COR-L47 (cell line): ENCODE data around the gene SOX4.
A peak's percentile ranks its signal among the peaks of the same experiment; 100 is the strongest.
"Not testable (repeated sequence)": the region's sequence is repeated elsewhere in the genome, so short reads cannot be mapped to it uniquely, and the experiment has no call there.

ENCODE experiments used
- DNase-seq: peaks from one replicate; lab custom pipeline; 2025; lab: John Stamatoyannopoulos, UW

The SOX4 gene

GRCh38 chr6:21593412-21593926, at the start of gene SOX4:
TSS of gene SOX4 (plus strand) at chr6:21593751. CDS start at chr6:21594535, 784 bp downstream.
- DNase-seq: peak; percentile 99

DNA sequence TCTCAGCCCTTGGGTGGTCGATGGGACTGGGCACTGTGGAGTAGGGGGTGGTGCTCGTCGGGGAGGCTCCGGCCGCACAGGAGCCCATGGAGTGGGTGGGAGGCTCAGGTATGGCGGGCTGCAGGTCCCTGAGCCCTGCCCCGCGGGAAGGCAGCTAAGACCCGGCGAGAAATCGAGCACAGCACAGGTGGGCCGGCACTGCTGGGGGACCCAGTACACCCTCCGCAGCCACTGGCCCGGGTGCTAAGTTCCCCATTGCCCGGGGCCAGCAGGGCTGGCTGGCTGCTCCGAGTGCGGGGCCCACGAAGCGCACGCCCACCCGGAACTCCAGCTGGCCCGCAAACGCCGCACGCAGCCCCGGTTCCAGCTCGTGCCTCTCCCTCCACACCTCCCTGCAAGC, 41.3 kb upstream of the SOX4 start:
- not testable (repeated sequence) for DNase-seq

GRCh38 chr6:21554286-21554685, 39.3 kb upstream of the SOX4 start:
- no peak for DNase-seq

DNA sequence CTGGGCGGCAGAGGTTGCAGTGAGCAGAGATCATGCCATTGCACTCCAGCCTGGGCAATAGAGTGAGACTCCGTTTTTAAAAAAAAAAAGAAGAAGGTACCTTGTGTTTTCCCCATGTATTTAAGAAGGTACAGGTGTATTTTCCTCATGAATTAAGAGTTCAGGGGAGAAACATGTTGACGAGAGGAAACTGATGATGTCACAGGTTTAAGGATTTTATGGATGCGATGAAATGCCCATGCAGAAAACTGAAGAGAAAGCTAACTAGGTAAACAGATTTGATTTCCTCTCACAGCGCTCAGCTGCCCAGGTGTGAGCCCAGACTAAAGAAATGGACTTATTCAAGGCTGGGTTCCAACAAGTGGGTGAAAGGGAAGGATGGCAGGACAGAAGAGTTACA, 38.4 kb upstream of the SOX4 start:
- DNase-seq: no peak

- DNase-seq: no peak
Observed at GRCh38 chr6:21556511-21556910, 37.0 kb upstream of the SOX4 start.

DNA sequence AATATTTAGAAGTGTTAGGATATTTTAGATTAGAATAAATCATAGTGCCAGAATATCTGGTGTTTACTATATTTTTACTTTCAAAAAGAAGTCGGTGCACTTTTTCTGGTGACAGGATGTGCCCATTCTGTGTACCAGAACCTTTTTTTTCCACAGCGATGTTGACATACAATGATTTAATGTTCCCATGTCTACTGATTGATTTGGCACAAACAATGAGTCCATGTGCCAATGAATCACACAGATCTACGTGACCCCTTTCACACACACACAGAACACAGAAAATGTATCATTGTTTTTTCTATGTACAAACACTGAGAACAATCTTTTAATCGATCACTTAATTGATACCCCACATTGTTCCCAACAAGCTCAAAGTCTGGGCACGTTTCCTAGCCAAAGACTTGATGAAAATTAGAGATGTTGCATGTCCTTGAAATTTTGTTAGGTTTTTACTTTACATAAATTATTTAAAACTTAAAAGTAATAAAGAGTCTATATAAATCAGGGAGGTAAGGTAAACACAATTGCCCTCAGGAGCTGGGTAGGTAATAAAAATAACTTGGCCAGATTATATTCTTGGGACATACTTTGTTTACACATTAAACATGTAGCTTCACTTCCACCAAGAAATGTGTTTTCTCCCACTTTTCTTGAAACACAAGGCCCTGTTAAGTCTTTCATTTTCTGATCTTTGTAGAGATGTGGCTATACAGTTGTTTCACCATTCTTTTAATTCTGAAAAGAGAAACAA, 36.4 kb upstream of the SOX4 start:
- peak; percentile 77 for DNase-seq

GRCh38 chr6:21559238-21559637, 34.3 kb upstream of the SOX4 start:
- peak; percentile 69 for DNase-seq

GRCh38 chr6:21560249-21560648, 33.3 kb upstream of the SOX4 start:
- no peak for DNase-seq

DNA sequence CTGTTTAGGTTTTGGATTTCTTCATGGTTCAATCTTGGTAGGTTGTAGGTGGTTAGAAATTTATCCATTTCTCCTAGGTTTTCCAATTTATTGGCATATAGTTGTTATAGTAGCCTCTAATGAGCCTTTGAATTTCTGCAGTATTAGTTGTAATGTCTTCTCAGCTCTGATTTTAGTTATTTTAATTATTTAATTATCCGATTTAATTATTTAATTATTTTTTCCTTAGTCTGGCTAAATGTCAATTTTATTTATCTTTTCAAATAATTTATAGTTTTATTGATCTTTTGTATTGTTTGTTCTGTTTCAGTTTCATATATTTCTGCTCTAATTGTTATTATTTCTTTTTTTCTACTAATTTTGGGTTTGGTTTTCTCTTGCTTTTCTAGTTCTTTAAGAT, 28.1 kb upstream of the SOX4 start:
- no peak for DNase-seq

DNA sequence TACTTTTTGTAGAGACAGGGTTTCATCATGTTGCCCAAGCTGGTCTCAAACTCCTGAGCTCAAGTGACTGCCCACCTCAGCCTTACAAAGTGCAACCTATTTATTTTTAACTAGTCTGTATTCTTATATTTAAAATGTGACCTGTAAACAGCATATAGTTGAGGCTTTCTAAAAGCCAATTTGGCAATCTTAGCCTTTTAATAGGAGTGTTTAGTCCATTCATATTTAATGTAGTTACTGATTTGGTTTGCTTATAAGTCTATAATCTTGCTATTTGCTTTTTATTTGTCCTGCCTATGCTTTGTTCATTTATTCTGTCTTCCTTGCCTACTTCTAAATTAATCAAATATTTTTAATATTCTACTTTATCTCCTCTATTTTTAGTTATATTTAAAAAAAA, 15.0 kb upstream of the SOX4 start:
- no peak for DNase-seq

DNA sequence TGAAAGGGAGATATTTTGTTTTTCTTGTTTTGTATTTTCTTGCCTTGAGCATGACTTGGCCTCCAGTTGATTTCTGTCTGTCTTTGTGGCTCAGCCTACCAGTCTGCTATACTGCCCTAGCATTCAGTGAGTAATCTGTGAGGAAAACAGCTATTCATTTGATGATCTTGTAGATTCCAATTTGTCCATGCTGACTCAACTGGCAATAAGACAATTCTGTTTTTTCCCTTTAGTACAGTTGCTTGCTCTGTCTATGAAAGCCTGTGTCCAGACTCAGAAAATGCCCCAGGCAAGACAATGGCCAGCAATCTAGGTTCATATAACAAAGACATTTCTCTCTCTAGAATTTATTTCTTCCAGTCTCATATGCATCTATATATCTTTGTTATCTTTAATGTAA, 10.9 kb upstream of the SOX4 start:
- no peak for DNase-seq

DNA sequence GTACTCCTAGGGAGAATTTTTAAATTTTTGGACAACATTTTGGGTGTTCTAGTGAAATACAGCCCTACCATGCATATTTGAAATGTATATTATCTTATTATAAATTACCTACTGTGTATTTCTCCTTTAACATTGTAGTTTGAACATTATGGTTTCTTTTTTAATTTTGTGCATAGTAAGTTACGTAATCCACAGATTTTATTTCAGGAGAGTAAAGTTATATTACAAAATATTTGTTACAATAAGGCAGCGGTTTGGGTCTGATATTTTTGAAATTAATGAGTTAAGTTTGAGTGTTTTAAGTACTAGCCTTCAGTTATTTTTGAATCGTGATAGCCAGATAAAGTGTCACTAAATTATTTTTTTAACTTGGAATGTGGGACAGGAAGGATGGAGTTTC, 7.3 kb upstream of the SOX4 start:
- no peak for DNase-seq

- no peak for DNase-seq
Observed at GRCh38 chr6:21586740-21587178, 6.8 kb upstream of the SOX4 start.

- DNase-seq: peak; percentile 90
Observed at GRCh38 chr6:21587179-21587960, 6.2 kb upstream of the SOX4 start.

DNA sequence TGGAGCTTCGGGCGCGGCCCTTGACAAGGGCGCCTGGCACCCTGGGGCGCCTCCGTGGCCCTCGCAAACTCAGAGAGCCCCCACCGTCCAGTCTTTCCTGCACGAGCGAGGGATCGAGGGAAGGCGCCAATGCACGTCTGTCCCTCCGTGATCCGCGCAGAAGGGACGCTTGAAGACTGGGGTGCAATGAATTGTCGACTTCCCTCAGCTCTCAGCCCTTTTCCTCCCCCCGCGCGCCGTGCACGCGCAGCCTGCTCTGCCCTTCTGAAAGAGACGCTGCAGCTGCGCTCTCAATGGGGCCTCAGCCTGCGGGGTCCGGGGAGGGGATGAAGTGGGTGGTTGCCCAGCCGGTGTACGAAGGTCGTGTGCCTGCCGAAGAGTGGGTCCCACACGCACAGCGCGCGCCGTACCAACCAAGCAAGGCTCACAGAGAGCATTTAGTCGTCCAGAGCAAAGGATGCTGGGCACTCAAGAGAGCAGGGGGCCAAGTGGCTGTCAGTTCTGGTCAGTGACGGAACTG, 5.5 kb upstream of the SOX4 start:
- peak; percentile 89 for DNase-seq

GRCh38 chr6:21588481-21589351, 4.8 kb upstream of the SOX4 start:
- peak; percentile 76 for DNase-seq

GRCh38 chr6:21589352-21590345, 3.9 kb upstream of the SOX4 start:
- peak; percentile 86 for DNase-seq

DNA sequence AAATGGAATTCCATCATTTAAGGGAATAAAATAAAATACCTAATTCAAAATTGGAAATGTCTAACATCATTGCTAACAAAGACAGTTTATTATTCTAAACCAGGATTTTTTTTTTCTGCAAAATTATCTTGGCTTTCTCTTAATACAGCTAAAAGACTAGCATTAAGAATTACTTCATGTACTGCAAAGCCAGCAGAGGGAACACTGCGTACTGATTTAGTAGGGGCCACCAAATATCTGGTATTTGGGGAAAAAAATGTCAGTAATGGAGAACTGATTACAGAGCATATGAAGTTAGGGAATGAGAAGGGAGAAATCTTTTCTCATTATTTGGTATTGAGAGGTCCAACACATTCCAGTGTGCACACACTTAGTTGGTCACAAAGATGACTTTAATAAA, 3.2 kb upstream of the SOX4 start:
- no peak for DNase-seq

GRCh38 chr6:21591446-21591845, 2.1 kb upstream of the SOX4 start:
- no peak for DNase-seq

GRCh38 chr6:21592953-21593352, 598 bp upstream of the SOX4 start:
- no peak for DNase-seq
